AG09309 (cell line): ENCODE measurements around the gene DPY19L1.
"Not testable (repeated sequence)": the region's sequence is repeated elsewhere in the genome, so short reads cannot be mapped to it uniquely, and the experiment has no call there.

Experiments
- DNase-seq: peaks from one replicate; pipeline ENCODE4 v3.0.0-alpha.2; 2010; ENCODE audit warnings: low read depth
- H3K4me3 ChIP-seq: 2 replicates; pipeline ENCODE4 v1.5.1; 2011; ENCODE audit warnings: mild to moderate bottlenecking, low read depth, low read length, moderate library complexity; ENCODE audit not compliant: control insufficient read depth
- CTCF ChIP-seq: IDR thresholded peaks from 2 replicates; pipeline ENCODE4 v1.5.1; 2011; ENCODE audit warnings: mild to moderate bottlenecking, low read depth, low read length, inconsistent platforms; ENCODE audit not compliant: insufficient read depth, control insufficient read depth; ENCODE audit errors: missing control alignments

DPY19L1 gene

DNA sequence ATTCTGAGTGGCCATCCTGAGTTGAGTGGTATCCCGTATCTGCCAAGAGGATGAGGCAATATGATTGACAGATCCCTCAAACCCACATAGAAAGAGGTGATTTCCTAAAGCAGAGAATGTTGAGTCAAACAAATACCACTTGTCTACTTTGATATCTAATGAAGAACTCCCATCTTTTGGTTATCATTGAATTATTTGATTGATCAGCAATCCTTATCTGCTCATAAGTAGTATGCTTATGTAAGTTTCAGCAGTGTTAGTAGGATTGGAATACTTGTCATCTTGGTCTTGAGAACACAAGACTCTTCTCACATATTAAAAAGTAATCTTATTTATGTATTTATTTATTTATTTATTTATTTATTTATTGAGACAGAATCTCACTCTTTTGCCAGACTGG, 147.3 kb downstream of the DPY19L1 start:
- DNase-seq = no peak
- H3K4me3 ChIP-seq = no peak overlapping the region
- no peak for TF ChIP-seq CTCF

DNA sequence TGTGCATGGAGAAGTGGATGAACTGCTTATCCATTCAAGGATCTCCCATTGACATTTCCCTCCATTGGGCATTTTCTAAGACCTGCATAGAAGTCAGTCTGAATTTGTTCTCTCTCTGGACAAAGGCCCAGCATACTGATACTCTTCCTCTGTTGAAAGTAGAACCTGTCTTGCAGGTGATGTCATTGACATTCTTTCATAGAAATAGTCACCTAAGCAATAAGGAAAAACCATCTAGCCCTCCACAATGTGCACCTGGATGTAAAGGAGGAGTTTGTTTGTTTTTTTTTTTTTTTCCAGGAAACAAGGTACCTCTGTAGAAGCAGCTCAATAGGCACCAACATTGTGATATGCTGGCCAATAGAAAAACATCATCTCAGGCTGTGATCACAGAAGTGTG, 150.4 kb downstream of the DPY19L1 start:
- TF ChIP-seq CTCF = no peak
- no peak for DNase-seq
- H3K4me3 ChIP-seq = no peak overlapping the region

DNA sequence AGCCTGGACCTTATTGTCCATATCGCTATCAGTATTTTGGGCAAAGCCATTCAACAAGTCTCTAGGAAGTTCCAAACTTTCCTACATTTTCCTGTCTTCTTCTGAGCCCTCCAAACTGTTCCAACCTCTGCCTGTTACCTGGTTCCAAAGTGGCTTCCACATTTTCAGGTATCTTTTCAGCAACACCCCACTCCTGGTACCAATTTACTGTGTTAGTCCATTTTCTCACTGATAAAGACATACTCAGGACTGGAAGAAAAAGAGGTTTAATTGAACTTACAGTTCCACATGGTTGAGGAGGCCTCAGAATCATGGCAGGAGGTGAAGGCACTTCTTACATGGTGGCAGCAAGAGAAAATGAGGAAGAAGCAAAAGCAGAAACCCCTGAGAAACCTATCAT, 153.4 kb downstream of the DPY19L1 start:
- DNase-seq, H3K4me3 ChIP-seq: not testable (repeated sequence)

GRCh38 chr7:34879871-34880270, 157.4 kb downstream of the DPY19L1 start:
- TF ChIP-seq CTCF = no peak

DNA sequence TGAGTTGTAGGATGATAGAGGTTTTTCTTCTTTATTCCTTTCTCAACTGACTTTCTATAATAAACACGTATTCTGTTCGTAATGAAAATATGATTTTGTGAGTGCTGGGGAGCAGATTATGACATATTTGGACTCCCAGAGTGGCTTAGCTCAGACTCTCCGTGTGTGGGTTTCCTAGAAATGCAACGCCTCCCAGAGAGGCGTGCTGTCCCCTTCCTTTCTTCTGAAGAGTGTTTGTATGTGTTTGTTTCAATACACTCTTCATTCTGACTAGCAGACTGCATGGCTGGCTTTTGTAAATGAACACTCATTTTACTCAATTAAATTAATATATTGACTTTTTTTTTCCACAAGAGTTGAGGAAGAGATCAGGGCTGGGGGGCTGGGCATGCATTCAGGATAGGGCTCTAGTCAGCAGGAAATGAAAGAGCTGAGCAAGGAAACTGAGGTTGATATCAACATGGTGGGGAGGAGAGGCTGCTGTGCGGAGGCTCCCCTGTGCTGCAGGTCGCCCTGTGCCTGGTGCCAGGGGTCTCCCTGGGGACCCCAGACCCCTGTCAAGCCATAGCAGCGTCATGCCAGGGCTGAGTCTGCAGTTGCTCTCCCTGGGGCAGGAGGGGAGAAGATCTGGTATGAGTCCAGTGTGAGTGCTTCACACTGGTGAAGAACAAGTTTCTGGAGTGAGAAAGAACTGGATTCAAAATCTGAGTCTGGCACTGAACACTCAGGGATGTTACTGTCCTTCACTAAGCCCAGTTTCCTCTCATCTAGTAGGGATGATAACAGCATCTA, 158.1 kb downstream of the DPY19L1 start:
- DNase-seq, H3K4me3 ChIP-seq: not testable (repeated sequence)

More at GRCh38 chr7:34879871-34880270, 157.4 kb downstream of the DPY19L1 start:
- H3K4me3 ChIP-seq = no peak overlapping the region
- no peak for DNase-seq
